Kidney epithelial cell (primary cell): Measurements from ENCODE around the gene THSD7A. TPM values are rescaled to one million over a fixed set of nuclear protein-coding genes. Genes with fewer than 3 reads are reported as not detected.

Experiments used
- DNase-seq: peaks from one replicate; pipeline ENCODE4 v3.0.0-alpha.2; 2010; ENCODE audit warnings: low read depth
- H3K27me3 ChIP-seq: 2 replicates; pipeline ENCODE4 v1.6.0; 2011; ENCODE audit warnings: low read length; ENCODE audit not compliant: control insufficient read depth, insufficient read depth
- H3K36me3 ChIP-seq: 2 replicates; pipeline ENCODE4 v1.5.1; 2011; ENCODE audit warnings: low read length; ENCODE audit not compliant: control insufficient read depth, insufficient read depth
- H3K4me3 ChIP-seq: 2 replicates; pipeline ENCODE4 v1.5.1; 2011; ENCODE audit warnings: low read depth, mild to moderate bottlenecking, control low read depth, low read length
- total RNA-seq: library from RNA; depleted of rRNA; stranded (reverse); fragments of >200 nt; gene quantifications from 2 replicates; pipeline ENCODE4 v1.2.3, GENCODE V29; 2015
- TF ChIP-seq, protein P1 (sequence below): IDR thresholded peaks from 2 replicates; pipeline ENCODE4 v1.5.1; 2011; ENCODE audit warnings: mild to moderate bottlenecking, moderate library complexity, low read length, control low read depth, inconsistent platforms; ENCODE audit not compliant: insufficient read depth, poor library complexity, severe bottlenecking

The THSD7A gene
- total RNA-seq, 1 donor from 2014 or later = 27.3 TPM

DNA sequence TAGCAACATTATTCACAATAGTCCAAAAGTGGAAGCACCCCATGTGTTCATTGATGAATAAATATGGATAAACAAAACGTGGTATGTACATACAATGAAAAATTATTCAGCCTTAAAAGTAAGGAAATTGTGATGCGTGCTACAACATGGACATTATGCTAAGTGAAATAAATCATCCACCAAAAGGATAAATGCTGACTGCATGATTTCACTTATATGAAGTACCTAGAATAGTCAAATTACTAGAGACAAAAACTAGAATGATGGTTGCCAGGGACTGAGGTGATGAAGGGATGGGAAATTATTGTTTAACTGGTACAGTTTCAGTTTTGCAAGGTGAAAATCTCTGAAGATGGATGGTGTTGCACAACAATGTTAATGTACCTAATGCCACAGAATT is 56.6 kb downstream of the THSD7A start:
- TF ChIP-seq, protein P1, sequence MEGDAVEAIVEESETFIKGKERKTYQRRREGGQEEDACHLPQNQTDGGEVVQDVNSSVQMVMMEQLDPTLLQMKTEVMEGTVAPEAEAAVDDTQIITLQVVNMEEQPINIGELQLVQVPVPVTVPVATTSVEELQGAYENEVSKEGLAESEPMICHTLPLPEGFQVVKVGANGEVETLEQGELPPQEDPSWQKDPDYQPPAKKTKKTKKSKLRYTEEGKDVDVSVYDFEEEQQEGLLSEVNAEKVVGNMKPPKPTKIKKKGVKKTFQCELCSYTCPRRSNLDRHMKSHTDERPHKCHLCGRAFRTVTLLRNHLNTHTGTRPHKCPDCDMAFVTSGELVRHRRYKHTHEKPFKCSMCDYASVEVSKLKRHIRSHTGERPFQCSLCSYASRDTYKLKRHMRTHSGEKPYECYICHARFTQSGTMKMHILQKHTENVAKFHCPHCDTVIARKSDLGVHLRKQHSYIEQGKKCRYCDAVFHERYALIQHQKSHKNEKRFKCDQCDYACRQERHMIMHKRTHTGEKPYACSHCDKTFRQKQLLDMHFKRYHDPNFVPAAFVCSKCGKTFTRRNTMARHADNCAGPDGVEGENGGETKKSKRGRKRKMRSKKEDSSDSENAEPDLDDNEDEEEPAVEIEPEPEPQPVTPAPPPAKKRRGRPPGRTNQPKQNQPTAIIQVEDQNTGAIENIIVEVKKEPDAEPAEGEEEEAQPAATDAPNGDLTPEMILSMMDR = no peak
- DNase-seq = no peak
- Histone ChIP-seq H3K4me3 (no peak overlapping the region), H3K27me3 (no peaks in the 10 kb centered on the region), H3K36me3 (no peaks in the 10 kb centered on the region)

DNA sequence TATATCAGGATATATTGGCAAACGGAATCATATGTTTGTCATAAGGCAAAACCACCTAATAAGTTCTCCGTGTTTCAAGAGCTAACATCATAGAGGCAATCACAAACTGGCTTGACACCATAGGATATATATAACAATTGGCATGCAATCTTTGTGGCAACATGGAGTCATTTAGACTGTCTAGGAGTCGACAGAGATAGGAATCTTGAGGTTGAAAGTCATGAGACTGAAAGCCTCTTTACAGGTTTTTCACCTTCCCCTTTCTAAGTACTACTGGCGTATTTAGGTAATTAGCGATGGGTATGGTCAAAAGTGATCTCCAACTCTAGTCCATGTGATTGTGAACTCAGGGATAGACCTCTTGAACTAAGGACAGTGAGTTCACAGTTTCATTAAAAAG is 63.7 kb downstream of the THSD7A start:
- H3K27me3 ChIP-seq = no peaks in the 10 kb centered on the region

DNA sequence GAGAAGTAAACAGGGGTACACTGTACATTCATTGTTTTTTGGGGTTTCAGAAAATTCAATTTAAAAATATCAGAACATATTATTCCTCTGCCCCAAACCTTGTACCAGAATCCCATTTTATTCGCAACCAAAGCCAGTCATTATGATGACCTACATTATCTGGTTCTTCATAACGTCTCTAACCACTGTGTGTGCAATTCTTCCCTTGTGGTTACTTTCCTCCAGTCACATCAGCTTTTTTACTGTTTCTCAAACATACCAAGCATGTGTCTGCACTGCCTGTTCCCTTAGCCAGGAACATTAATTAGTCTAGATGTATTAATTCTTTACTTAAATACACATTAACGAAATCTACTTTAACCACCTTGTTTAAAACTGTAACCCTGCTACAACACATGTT is 64.8 kb downstream of the THSD7A start:
- TF ChIP-seq, protein P1 = no peak
- DNase-seq = no peak
- Histone ChIP-seq H3K36me3 (no peaks in the 10 kb centered on the region), H3K4me3 (no peak overlapping the region), H3K27me3 (no peaks in the 10 kb centered on the region)

More for the DNA sequence above, 63.7 kb downstream of the THSD7A start:
- Histone ChIP-seq H3K4me3 (no peak overlapping the region), H3K36me3 (no peaks in the 10 kb centered on the region)
- no peak for DNase-seq
- TF ChIP-seq, protein P1 = no peak

DNA sequence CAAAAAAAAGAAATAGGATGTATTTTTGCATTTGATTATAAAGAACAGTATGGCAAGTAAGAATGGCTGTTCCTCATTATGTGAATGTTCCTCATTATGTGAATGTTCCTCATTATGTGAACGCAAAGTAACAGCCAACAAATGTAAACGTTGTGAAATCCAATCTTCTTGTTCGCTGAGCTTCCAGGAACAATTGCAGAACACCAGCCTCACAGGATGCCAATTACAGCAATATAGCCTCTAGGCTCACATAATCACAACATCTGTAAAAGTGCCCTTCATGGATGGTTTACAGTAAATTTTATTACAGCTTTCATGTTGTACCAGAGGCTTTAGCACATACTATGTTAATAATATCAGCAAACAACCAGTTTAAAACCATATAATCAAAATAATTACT is 71.6 kb downstream of the THSD7A start:
- no peak overlapping the region for H3K4me3 ChIP-seq
- no peak for DNase-seq
- no peaks in the 10 kb centered on the region for H3K27me3 ChIP-seq
- no peaks in the 10 kb centered on the region for H3K36me3 ChIP-seq
- TF ChIP-seq, protein P1 = no peak

DNA sequence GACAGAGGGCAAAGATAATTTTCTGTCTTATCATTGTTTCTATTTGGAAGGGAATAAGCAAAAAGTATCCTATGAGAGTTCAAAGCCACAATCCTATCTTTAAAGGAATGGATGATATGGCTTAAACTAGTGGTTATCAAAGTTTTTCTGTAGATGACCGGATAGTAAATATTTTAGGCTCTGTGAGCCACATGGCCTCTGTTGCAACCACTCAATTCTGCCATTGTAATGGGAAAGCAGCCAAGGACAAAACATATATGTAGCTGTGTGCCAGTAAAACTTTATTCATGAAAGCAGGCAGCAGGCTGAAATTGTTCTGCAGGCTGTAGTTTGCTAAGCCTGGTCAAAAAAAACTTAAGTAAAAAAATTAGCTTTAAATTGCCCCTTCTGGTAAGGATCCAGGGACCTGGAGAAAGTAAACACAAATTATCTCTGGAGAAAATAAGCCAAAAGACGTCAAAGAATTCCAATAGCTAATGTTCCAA is 73.3 kb downstream of the THSD7A start:
- DNase-seq = no peak
- Histone ChIP-seq H3K4me3 (no peak overlapping the region), H3K36me3 (no peaks in the 10 kb centered on the region), H3K27me3 (no peaks in the 10 kb centered on the region)
- TF ChIP-seq, protein P1 = no peak

DNA sequence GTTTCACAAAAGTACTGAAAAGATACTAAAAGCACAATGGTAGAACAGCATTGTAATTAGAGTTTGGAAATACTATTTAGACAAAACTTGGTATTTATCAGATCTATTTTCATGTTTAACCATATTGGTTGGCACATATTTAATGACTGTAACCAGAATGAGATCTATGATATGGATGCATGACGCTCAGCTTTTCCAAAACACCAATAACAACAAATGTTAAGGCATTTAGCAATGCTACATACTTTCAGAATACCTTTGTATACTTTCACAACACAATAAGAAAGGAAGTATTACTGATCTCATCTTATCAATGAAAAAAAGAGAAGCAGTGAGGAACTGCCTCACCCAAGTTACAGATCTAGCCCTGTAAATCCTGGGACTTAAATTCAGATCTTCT is 74.8 kb downstream of the THSD7A start:
- Histone ChIP-seq H3K4me3 (no peak overlapping the region), H3K36me3 (no peaks in the 10 kb centered on the region), H3K27me3 (no peaks in the 10 kb centered on the region)
- DNase-seq = no peak
- TF ChIP-seq, protein P1 = no peak
